Measurements from ENCODE around the gene CSNK1A1.
"Not testable (repeated sequence)": the region's sequence is repeated elsewhere in the genome, so short reads cannot be mapped to it uniquely, and the experiment has no call there.

The CSNK1A1 gene

DNA sequence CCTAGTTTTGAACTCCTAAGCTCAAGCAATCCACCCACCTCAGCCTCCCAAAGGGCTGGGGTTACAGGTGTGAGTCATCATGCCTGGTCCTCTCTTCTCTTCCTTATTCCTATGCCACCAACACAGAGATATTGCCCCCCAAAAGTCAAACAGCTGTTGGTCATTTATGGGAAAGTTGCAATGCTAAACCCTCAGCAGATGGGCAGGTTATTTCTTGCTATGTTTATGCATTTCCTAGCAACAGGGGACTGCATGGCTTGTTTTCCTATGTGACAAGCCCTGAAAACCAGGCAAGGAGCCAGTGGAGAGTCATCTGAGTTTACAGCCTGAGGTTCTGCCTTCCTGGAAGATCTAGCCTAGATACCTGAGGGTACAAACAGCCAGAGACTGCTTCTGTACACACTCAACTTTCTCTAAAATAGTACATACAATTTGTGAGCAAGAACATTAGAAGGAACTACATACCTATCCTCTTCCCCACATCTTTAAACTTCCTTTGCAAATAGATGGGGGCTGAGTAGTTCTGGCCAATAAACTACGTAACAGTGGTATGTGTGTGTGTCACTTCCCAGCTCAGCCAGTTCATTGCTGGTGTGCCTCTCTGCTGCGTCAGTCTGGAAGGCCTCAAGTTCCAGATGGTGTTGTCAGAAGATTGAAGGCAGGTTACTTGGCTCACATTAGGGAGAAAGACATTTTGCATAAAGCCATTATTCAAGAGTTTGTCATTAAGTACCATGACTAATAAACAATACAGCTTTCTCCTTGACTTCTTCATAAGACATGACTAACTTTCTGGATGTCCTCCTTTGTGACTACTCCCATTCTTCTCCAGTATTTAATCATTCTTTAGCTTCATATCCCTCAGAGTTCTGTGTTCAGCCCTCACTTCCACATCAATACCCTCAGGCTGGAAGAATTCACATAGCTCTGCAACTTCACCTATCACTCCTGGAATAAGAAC is 65.3 kb downstream of the CSNK1A1 start:
- DNase-seq (ENCODE audit: insufficient read length): no peak
- TF ChIP-seq POLR2AphosphoS5 (IDR thresholded peaks at IDR 0.05; ENCODE audit: low read depth, low read length): no peak
- TF ChIP-seq POLR2A (IDR thresholded peaks at IDR 0.05; ENCODE audit: low read depth, low read length): no peak
- no peak for TF ChIP-seq TAF1 (IDR thresholded peaks at IDR 0.05; ENCODE audit: borderline replicate concordance, low read depth, low read length)
- no peak for FAIRE-seq

GRCh38 chr5:149481485-149481884 is 69.8 kb downstream of the CSNK1A1 start:
- no peak for DNase-seq (ENCODE audit: insufficient read length)
- TF ChIP-seq POLR2A (IDR thresholded peaks at IDR 0.05; ENCODE audit: low read depth, low read length): no peak
- no peak for TF ChIP-seq POLR2AphosphoS5 (IDR thresholded peaks at IDR 0.05; ENCODE audit: low read depth, low read length)
- TF ChIP-seq TAF1 (IDR thresholded peaks at IDR 0.05; ENCODE audit: borderline replicate concordance, low read depth, low read length): no peak
- no peak for FAIRE-seq

GRCh38 chr5:149478761-149479160 is 72.5 kb downstream of the CSNK1A1 start:
- DNase-seq (ENCODE audit: insufficient read length): no peak
- TF ChIP-seq POLR2AphosphoS5 (IDR thresholded peaks at IDR 0.05; ENCODE audit: low read depth, low read length) (no peak), TAF1 (IDR thresholded peaks at IDR 0.05; ENCODE audit: borderline replicate concordance, low read depth, low read length) (no peak), POLR2A (IDR thresholded peaks at IDR 0.05; ENCODE audit: low read depth, low read length) (no peak)
- FAIRE-seq: no peak

- TF ChIP-seq POLR2AphosphoS5 (IDR thresholded peaks at IDR 0.05; ENCODE audit: low read depth, low read length): no peak
- DNase-seq (ENCODE audit: insufficient read length): no peak
- no peak for FAIRE-seq
Observed at GRCh38 chr5:149475777-149476176, 75.5 kb downstream of the CSNK1A1 start.

- TF ChIP-seq TAF1 (IDR thresholded peaks at IDR 0.05; ENCODE audit: borderline replicate concordance, low read depth, low read length): no peak
- TF ChIP-seq POLR2A (IDR thresholded peaks at IDR 0.05; ENCODE audit: low read depth, low read length): no peak
- no peak for TF ChIP-seq POLR2AphosphoS5 (IDR thresholded peaks at IDR 0.05; ENCODE audit: low read depth, low read length)
- no peak for DNase-seq (ENCODE audit: insufficient read length)
- FAIRE-seq: no peak
Observed at GRCh38 chr5:149474198-149474597, 77.0 kb downstream of the CSNK1A1 start.

DNA sequence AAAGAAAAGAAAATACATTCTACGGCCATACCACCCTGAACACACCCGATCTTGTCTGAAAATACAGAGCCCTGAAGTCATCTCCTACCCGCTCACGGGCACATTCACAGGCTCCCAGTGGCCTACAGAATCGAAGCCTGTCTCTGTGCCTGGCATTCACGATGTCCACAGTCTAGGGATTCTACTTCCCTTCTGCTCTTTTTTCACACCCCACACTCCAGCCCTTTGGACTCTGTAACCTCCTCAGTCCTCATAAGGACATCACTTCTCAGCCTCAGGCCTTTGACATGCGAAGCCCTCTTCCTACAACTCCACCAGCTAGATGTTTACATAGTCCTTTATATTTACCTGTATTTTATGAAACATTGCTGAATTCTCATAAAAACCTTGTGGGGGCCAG is 77.8 kb downstream of the CSNK1A1 start:
- FAIRE-seq: no peak
- no peak for DNase-seq (ENCODE audit: insufficient read length)
- TF ChIP-seq POLR2AphosphoS5 (IDR thresholded peaks at IDR 0.05; ENCODE audit: low read depth, low read length) (no peak), TAF1 (IDR thresholded peaks at IDR 0.05; ENCODE audit: borderline replicate concordance, low read depth, low read length) (no peak), POLR2A (IDR thresholded peaks at IDR 0.05; ENCODE audit: low read depth, low read length) (no peak)

GRCh38 chr5:149472399-149472798 is 78.8 kb downstream of the CSNK1A1 start:
- DNase-seq (ENCODE audit: insufficient read length) (no peak), FAIRE-seq (no peak)
- no peak for TF ChIP-seq TAF1 (IDR thresholded peaks at IDR 0.05; ENCODE audit: borderline replicate concordance, low read depth, low read length)
- no peak for TF ChIP-seq POLR2AphosphoS5 (IDR thresholded peaks at IDR 0.05; ENCODE audit: low read depth, low read length)
- TF ChIP-seq POLR2A (IDR thresholded peaks at IDR 0.05; ENCODE audit: low read depth, low read length): no peak

- TF ChIP-seq POLR2A (IDR thresholded peaks at IDR 0.05; ENCODE audit: low read depth, low read length) (no peak), POLR2AphosphoS5 (IDR thresholded peaks at IDR 0.05; ENCODE audit: low read depth, low read length) (no peak), TAF1 (IDR thresholded peaks at IDR 0.05; ENCODE audit: borderline replicate concordance, low read depth, low read length) (no peak)
- DNase-seq (ENCODE audit: insufficient read length) (no peak), FAIRE-seq (no peak)
Observed at GRCh38 chr5:149471406-149472183, 79.6 kb downstream of the CSNK1A1 start.

- no peak for DNase-seq (ENCODE audit: insufficient read length)
- FAIRE-seq: no peak
Observed at GRCh38 chr5:149470942-149471341, 80.3 kb downstream of the CSNK1A1 start.

GRCh38 chr5:149466457-149466972 is 84.7 kb downstream of the CSNK1A1 start:
- FAIRE-seq (no peak), DNase-seq (ENCODE audit: insufficient read length) (no peak)
- TF ChIP-seq POLR2A (IDR thresholded peaks at IDR 0.05; ENCODE audit: low read depth, low read length) (no peak), TAF1 (IDR thresholded peaks at IDR 0.05; ENCODE audit: borderline replicate concordance, low read depth, low read length) (no peak), POLR2AphosphoS5 (IDR thresholded peaks at IDR 0.05; ENCODE audit: low read depth, low read length) (no peak)

More at GRCh38 chr5:149470942-149471341, 80.3 kb downstream of the CSNK1A1 start:
- TF ChIP-seq TAF1 (IDR thresholded peaks at IDR 0.05; ENCODE audit: borderline replicate concordance, low read depth, low read length) (no peak), POLR2AphosphoS5 (IDR thresholded peaks at IDR 0.05; ENCODE audit: low read depth, low read length) (no peak), POLR2A (IDR thresholded peaks at IDR 0.05; ENCODE audit: low read depth, low read length) (no peak)

DNA sequence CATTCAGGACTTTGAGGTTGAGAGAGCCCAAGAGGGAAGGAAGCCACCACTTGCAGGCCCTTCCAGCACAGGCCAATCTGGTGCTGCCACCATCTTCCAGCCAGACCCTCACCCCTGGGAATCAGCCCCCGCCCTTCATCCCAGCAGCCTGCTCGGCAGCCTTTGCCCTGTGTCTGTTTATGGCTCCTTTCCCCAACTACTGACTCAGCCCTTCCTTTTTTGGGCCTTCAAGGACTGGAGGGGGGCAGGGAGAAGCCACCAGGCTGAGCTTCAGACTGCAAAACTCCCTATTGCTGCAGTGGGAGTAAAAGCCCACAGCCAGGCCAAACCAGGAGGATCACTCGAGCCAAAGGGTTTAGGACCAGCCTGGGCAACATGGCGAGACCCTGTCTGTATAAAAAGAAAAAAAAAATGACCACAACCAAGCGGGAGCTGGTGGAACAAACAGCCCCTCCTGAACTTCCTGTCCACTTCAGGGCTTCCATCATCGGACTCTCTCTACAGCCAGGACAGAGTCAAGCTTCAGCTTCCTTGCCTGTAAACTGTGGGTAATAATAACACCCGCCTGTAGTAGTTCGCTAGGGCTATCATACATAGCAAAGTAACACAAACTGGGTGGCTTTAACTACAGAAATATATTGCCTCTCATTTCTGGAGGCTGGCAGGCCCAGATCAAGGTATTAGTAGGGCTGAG is 86.3 kb downstream of the CSNK1A1 start:
- FAIRE-seq (no peak), DNase-seq (ENCODE audit: insufficient read length) (no peak)

GRCh38 chr5:149461907-149462306 is 89.3 kb downstream of the CSNK1A1 start:
- not testable (repeated sequence) for FAIRE-seq; DNase-seq (ENCODE audit: insufficient read length)

More for the DNA sequence above, 86.3 kb downstream of the CSNK1A1 start:
- TF ChIP-seq POLR2AphosphoS5 (IDR thresholded peaks at IDR 0.05; ENCODE audit: low read depth, low read length): no peak
- TF ChIP-seq POLR2A (IDR thresholded peaks at IDR 0.05; ENCODE audit: low read depth, low read length): no peak
- no peak for TF ChIP-seq TAF1 (IDR thresholded peaks at IDR 0.05; ENCODE audit: borderline replicate concordance, low read depth, low read length)

Measured in GM12892 (cell line).